Activated B cell treated with CpG ODN at 0.5 μM for 24 hours (primary cell): ENCODE results near the gene CYGB. TPM values are rescaled to one million over a fixed set of nuclear protein-coding genes. Genes with fewer than 3 reads are reported as not detected.

ENCODE experiments used
- ATAC-seq: fragments of 200-7000 bp; cut with Tn5 transposase; one replicate; pipeline ENCODE4 v1.10.0; 2021; ENCODE audit warnings: low read depth, mild to moderate bottlenecking, moderate library complexity
- CTCF ChIA-PET: fragments of 350-600 bp; sonication (Branson Sonifier 250); formaldehyde crosslinking; loops from one replicate; lab custom pipeline; 2021; ENCODE audit warnings: antibody characterized with exemption; lab: Charles Lee
- POLR2A ChIA-PET: fragments of 350-600 bp; sonication (Branson Sonifier 250); formaldehyde crosslinking; loops from one replicate; lab custom pipeline; 2021; ENCODE audit warnings: antibody characterized with exemption; lab: Charles Lee
- DNase-seq: peaks from one replicate; pipeline ENCODE4 v3.0.0; 2022
- H3K27ac Mint-ChIP-seq: one replicate; pipeline ENCODE4 v1.8.0; 2020; ENCODE audit warnings: mixed read lengths
- H3K27me3 Mint-ChIP-seq: one replicate; pipeline ENCODE4 v1.8.0; 2021; ENCODE audit warnings: mixed read lengths
- H3K36me3 Mint-ChIP-seq: one replicate; pipeline ENCODE4 v1.8.0; 2021; ENCODE audit warnings: low read depth, mixed read lengths
- H3K4me1 Mint-ChIP-seq: one replicate; pipeline ENCODE4 v1.8.0; 2021; ENCODE audit warnings: mixed read lengths
- H3K4me3 Mint-ChIP-seq: one replicate; pipeline ENCODE4 v1.8.0; 2020; ENCODE audit warnings: mild to moderate bottlenecking, mixed read lengths
- H3K9me3 Mint-ChIP-seq: one replicate; pipeline ENCODE4 v1.8.0; 2020; ENCODE audit warnings: mixed read lengths
- CTCF ChIP-seq: fragments of 200-600 bp; IDR thresholded peaks from one replicate; pipeline ENCODE4 v1.8.0; 2022; ENCODE audit warnings: antibody characterized with exemption, mild to moderate bottlenecking
- intact Hi-C: fragments of 100-400 bp; cut with micrococcal nuclease; formaldehyde crosslinking; loops from one replicate; pipeline ENCODE4 v1.15.1; 2024
- total RNA-seq: library from RNA; stranded (reverse); gene quantifications from 2 replicates; pipeline ENCODE4 v1.2.3, GENCODE V29; 2022

Gene CYGB
- total RNA-seq, 1 donor from 2014 or later = 0.49 TPM

- DNase-seq (no peak), ATAC-seq (peak; percentile 63)
- Mint-ChIP-seq H3K27me3 (peaks cover 21% of the 10 kb centered on the region), H3K27ac (no peak overlapping the region), H3K4me1 (peaks cover 21% of the 10 kb centered on the region), H3K9me3 (no peaks in the 10 kb centered on the region), H3K36me3 (no peaks in the 10 kb centered on the region), H3K4me3 (no peak overlapping the region)
- ChIA-PET POLR2A (interaction anchor here (0.6 to 3.6 kb wide), 3 partner anchors 9 to 234 kb away, joined by 3 to 16 read pairs (median 3); no protein-coding TSS in a partner anchor), CTCF (interaction anchor here (1.8 kb wide), 1 partner anchor 17 kb away, joined by 9 read pairs; no protein-coding TSS in a partner anchor)
- no peak for TF ChIP-seq CTCF
- intact Hi-C loops = no loop called here
Observed at GRCh38 chr17:76540381-76541300, 3.1 kb upstream of the CYGB start.

- Mint-ChIP-seq H3K27me3 (peaks cover 24% of the 10 kb centered on the region), H3K9me3 (no peaks in the 10 kb centered on the region), H3K36me3 (no peaks in the 10 kb centered on the region), H3K4me3 (peak within 1 kb of the TSS; percentile 59), H3K4me1 (peaks cover 21% of the 10 kb centered on the region), H3K27ac (no peak within 1 kb of the TSS)
- ChIA-PET CTCF (interaction anchor here (1.8 kb wide), 1 partner anchor 17 kb away, joined by 9 read pairs; no protein-coding TSS in a partner anchor), POLR2A (interaction anchor here (0.6 to 3.6 kb wide), 3 partner anchors 8 to 17 kb away, joined by 3 to 16 read pairs (median 3); no protein-coding TSS in a partner anchor)
- DNase-seq (no peak), ATAC-seq (no peak)
- intact Hi-C loops = no loop called here
- no peak for TF ChIP-seq CTCF
Observed at GRCh38 chr17:76539631-76540271, 2.2 kb upstream of the CYGB start, which contains the start of gene PRCD. Gene PRCD (plus strand): TSS chr17:76540044. CDS start chr17:76540142, 98 bp downstream.

- ATAC-seq = no peak
- H3K36me3 Mint-ChIP-seq = no peaks in the 10 kb centered on the region
- H3K4me1 Mint-ChIP-seq = peaks cover 21% of the 10 kb centered on the region
- no peak overlapping the region for H3K27ac Mint-ChIP-seq
- peaks cover 20% of the 10 kb centered on the region for H3K27me3 Mint-ChIP-seq
- no peak for DNase-seq
- intact Hi-C loops = no loop called here
- H3K9me3 Mint-ChIP-seq = no peaks in the 10 kb centered on the region
- ChIA-PET POLR2A (interaction anchor here (1.1 to 3.6 kb wide), 2 partner anchors 11 to 18 kb away, joined by 3 to 16 read pairs; no protein-coding TSS in a partner anchor), CTCF (interaction anchor here (1.1 kb wide), 1 partner anchor 16 kb away, joined by 3 read pairs; no protein-coding TSS in a partner anchor)
- no peak for TF ChIP-seq CTCF
- peak overlapping the region; percentile 59 for H3K4me3 Mint-ChIP-seq
Observed at GRCh38 chr17:76538941-76539570, 1.5 kb upstream of the CYGB start.

GRCh38 chr17:76538281-76538931 is 897 bp upstream of the CYGB start:
- CTCF ChIA-PET = interaction anchor here (1.1 kb wide), 1 partner anchor 15 kb away, joined by 3 read pairs; no protein-coding TSS in a partner anchor
- no peak overlapping the region for H3K27ac Mint-ChIP-seq
- intact Hi-C loops = no loop called here
- H3K4me3 Mint-ChIP-seq = peak overlapping the region; percentile 55
- peaks cover 21% of the 10 kb centered on the region for H3K4me1 Mint-ChIP-seq
- DNase-seq (no peak), ATAC-seq (no peak)
- TF ChIP-seq CTCF = no peak
- POLR2A ChIA-PET = interaction anchor here (3.6 kb wide), 1 partner anchor 11 kb away, joined by 16 read pairs; no protein-coding TSS in a partner anchor
- no peaks in the 10 kb centered on the region for H3K9me3 Mint-ChIP-seq
- H3K36me3 Mint-ChIP-seq = no peaks in the 10 kb centered on the region
- H3K27me3 Mint-ChIP-seq = peaks cover 16% of the 10 kb centered on the region
